ENCODE measurements around the gene SBNO2. TPM values are rescaled to one million over a fixed set of nuclear protein-coding genes. Genes with fewer than 3 reads are reported as not detected.

SBNO2 gene
- total RNA-seq, 1 donor from 2014 or later: 14.8 TPM

GRCh38 chr19:1076046-1076386 lies 98.1 kb downstream of the SBNO2 start:
- DNase-seq (ENCODE audit: low read depth in 2 of 2): no peak

DNA sequence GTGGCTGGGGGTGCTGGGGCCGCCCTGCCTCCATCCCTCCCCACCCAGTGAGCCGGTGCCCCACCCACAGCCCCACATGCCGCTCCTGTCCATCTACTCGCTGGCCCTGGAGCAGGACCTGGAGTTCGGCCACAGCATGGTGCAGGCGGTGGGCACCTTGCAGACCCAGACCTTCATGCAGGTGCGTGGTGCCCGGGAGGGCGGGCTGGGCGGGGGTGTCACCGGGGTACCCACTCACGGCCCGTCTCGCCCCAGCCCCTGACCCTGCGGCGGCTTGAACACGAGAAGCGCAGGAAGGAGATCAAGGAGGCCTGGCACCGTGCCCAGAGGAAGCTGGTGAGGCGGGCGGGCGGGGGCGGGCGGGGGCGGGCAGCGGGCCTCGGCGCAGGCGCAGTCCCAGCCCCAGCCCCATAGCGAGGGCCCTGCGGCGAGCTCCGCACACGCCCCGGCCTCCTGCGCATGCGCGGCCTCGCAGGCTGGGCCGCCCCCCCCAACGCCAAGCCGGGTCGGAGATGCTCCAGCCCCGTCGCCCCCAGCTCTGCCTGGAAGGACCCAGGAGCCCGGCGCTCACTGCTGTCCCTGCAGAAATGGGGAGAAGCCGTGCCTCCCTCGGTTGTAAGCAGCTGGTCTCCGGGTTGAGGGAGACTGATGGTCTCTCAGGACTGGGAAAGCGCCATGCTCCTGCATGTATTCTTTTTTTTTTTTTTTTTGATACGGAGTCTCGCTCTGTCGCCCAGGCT lies 99.4 kb downstream of the SBNO2 start:
- peak in 1 of 2 donors; percentile 66 for DNase-seq (ENCODE audit: low read depth in 2 of 2)

GRCh38 chr19:1073956-1074517 lies 100.0 kb downstream of the SBNO2 start:
- no peak for DNase-seq (ENCODE audit: low read depth in 2 of 2)

DNA sequence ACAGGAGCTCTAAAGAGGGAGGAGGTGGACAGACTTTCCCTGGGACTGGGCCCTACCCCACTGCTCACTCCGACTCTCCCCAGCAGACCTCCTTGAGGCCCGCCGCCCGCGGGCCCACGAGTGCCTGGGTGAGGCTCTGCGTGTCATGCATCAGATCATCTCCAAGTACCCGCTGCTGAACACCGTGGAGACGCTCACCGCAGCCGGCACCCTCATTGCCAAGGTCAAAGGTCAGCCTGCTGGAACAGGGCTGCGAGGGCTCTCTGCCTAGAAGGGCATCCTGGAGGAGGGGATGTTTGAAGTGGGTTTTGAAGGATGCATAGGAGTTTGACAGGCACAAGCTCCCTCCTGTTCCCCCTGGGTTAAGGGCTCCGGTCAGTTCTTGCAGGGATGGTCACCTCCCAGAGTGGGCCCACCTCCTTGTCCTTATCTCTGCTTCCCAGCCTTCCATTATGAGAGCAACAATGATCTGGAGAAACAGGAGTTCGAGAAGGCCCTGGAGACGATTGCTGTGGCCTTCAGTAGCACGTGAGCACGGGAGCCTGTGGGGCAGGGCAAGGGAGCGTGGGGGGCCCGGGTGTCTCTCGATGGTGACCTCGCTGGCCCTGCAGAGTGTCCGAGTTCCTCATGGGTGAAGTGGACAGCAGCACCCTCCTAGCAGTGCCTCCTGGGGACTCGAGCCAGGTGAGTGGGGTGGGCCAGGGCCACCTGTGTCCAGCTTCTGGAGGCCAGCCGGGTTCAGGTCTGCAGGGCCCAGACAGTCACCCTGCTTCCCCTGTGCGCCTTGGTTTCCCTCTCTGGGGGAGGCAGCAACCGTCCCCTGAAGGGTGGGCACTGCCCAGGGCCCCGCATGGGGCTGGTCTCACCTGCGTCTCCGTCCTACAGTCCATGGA lies 100.8 kb downstream of the SBNO2 start:
- DNase-seq (ENCODE audit: low read depth in 2 of 2): no peak

DNA sequence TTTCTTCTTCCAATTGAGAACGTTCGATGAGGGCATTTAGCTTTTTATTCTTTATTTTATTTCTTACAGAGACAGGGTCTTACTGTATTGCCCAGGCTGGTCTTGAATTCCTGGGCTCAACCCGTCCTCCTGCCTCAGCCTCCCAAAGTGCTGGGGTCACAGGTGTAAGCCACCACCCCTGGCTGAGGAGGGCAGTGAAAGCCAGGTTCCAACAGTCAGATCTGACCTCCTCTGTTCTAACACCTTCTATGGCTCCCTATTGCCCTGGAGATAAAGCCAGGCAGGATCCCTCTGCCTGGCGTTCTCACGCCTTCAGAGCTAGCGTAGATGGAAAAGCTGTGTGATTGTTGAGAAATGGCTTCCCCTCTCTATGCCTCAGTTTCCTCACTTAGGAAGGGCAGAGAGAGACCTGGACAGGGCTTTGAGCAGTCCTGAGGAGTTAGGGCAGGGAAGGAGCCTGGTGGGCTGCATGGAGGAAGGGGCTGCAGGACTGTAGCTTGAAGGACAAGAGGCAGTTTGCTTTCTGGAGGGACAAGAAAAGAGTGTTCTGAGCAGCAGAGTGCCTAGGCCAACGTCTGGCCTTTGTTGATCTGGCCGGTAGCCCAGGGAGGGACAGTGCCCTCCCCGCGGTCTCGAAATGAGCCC lies 101.6 kb downstream of the SBNO2 start:
- DNase-seq (ENCODE audit: low read depth in 2 of 2): no peak

GRCh38 chr19:1070931-1071791 lies 102.9 kb downstream of the SBNO2 start:
- no peak for DNase-seq (ENCODE audit: low read depth in 2 of 2)

GRCh38 chr19:1070576-1070930 lies 103.5 kb downstream of the SBNO2 start:
- DNase-seq (ENCODE audit: low read depth in 2 of 2): no peak

DNA sequence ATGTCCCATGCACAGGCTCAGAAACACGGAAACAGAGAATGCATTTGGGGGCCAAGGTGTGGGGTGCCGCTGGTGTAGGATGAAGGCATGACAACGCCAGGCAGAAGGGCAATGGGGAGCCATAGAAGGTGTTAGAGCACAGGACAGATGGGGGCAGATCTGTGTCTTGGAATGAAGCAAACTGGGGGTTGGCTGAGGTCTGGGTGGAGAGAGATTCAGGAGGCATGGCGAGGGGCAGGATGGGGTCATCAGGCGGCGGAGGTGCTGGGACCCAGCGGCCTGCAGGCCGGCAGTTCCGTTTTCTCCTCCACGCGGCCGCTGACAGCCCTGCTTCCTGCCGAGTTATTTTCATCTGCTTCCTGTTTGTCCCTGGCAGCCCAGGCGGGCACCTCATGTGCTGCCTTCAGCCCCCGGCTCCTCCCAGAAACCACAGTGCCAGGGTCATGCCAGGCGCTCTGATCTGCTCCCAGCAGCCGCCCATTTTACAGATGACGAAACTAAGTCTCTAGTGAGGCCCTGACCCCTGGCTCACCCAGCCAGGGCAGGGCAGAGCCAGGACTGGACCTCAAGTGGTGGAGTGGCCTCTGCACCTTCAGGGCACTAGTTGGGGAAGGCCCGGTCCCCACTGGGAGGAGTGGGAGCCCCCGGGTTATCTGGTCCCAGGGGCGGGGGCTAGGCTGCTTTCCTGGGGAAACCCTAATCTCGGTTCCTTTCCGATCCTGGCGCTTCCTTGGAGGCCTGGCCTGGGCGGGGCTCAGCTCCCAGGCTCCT lies 104.9 kb downstream of the SBNO2 start:
- peak; percentile 35 to 69 for DNase-seq (ENCODE audit: low read depth in 2 of 2)

DNA sequence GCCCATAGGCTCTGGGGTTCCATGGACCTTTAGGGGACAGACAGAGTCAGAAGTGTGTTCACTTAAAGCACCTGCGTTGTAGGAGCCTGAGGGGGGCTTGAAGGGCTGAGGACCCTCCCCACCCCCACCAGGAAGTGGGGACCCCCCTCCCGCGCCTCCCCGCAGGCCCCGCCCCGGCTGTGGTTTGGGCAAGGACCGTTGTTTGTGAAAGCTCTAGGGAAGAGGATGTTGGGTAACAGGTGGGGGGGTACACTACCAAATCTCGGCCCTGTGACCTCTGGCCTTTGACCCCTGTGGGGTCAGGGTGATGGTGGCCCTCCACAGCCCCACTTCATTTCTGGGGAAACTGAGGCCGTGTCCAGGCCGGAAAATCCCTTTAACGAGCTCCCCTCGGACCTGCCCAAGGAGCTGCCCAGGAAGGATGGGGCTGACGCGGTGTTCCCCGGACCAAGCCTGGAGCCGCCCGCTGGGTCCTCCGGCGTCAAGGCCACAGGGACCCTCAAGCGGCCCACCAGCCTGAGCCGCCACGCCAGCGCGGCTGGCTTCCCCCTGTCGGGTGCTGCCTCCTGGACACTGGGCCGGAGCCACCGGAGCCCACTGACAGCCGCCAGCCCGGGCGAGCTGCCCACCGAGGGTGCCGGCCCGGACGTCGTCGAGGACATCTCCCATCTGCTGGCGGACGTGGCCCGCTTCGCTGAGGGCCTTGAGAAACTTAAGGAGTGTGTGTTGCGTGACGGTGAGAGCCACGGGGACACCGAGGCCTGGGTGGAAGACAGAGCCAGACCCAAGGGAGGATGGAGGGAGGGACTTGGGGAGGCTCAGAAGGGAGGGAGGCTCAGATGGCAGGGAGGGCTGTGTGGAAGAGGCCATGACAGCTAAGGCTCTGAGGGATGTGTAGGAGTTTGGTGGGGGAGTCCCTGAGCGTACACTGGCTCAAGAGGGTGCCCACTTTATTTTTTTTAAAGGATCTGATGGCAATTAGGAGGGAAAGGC lies 105.8 kb downstream of the SBNO2 start:
- DNase-seq (ENCODE audit: low read depth in 2 of 2): no peak

DNA sequence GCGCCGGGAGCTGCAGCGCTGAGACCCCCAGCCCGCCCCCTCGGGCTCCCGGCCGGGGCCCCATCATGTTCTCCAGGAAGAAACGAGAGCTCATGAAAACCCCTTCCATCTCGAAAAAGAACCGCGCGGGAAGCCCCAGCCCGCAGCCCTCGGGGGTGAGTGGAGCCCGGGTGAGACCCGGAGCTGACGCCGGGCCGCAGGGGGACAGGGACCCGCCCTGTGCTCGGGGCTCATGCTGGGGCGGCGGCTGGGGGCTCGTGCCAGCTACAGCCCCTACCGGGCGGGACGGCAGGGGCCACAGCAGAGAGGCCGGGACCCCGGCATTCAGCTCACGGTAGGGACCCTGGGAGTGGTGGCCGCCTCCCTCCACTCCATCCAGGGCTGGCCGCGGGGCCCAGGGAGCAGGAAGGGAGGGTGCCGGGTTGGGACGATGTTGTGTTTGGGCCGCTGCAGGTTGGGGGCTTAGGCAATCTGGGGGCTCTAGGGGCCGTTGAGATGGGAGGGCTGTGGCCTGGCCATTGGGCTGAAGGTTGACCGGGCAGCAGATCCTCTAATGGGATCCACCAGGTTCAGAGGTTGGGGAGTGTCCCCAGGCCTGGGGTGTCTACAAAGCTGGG lies 106.6 kb downstream of the SBNO2 start:
- no peak for DNase-seq (ENCODE audit: low read depth in 2 of 2)

DNA sequence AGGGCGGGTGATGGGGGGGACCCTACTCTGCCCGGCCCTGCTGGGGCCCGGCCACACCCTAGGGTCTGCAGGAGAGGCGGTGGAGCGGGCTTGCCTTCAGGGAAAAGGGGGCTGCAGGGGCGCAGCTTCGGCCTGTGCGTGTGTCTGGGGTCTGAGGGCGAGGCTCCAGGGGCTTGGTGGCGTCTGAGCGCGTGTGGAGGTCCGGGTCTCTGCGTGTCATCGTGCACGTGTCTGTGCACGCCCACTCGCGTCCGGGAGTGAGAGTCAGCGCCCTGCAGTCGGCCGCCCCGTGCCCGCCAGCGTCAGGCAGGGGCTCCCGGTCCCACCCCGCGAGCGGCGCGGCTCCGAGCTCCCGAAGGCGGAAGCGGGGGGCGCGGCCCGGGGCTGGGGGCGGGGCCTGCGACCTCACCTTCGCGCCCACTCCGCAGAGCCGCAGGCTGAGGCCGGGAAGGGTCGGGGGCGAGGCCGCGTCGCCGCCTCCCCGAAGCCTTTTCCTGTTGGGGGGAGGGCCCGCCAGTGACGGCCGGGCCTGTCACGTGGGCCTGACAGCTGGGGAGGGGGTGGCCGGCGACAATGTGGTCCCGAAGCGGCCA lies 107.2 kb downstream of the SBNO2 start, which contains the start of gene ARHGAP45:
Gene ARHGAP45, plus strand, starts transcription at position 420 of the 593 bp plus-strand sequence. CDS start 239 bp downstream, outside the sequence.
- DNase-seq (ENCODE audit: low read depth in 2 of 2): peak in 1 of 2 donors; percentile 34

DNA sequence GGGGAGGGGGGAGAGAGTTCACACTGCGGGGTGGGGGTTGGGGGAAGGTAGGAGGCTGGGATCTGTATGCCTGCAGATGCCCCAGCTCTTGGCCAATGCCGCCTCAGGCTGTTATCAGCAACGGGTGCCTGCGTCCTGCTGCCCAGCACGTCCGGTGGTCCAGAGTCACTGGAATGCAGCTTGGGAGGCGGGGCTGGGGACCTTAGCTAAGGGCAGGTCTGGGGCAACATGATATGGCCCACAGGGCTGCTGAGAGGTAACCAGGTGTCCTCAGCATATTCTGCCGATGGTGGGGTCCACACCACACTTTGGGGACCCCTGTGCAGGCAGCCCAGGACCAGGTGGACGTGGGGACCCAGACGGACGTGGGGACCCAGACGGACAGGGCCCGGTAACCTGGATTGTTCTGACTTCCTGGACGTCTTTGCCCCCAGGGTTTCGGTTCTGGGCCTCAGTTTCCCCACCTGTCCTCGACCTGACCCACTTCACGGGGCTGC lies 107.8 kb downstream of the SBNO2 start:
- DNase-seq (ENCODE audit: low read depth in 2 of 2): no peak

GRCh38 chr19:1065606-1066109 lies 108.4 kb downstream of the SBNO2 start:
- no peak for DNase-seq (ENCODE audit: low read depth in 2 of 2)

- peak; percentile 49 to 77 for DNase-seq (ENCODE audit: low read depth in 2 of 2)
These were observed 109.1 kb downstream of the SBNO2 start for GRCh38 chr19:1064661-1065605.

GRCh38 chr19:1063909-1064660 lies 110.0 kb downstream of the SBNO2 start:
- DNase-seq (ENCODE audit: low read depth in 2 of 2): no peak

All from dermis microvascular lymphatic vessel endothelial cell (primary cell).